Measurements from ENCODE around the gene MEIOC. TPM values are rescaled to one million over a fixed set of nuclear protein-coding genes. Genes with fewer than 3 reads are reported as not detected.

MEIOC gene
- total and polyA plus RNA-seq, 4 donors = 0.02 to 0.08 TPM; not detected in 2

- no peak for DNase-seq
- peaks cover 0 to 14% (median 1%) of the 10 kb centered on the region in 5 donors for H3K4me1 ChIP-seq (ENCODE audit: control insufficient read depth in 5 of 5, insufficient read depth in 5 of 5, low read length in 5 of 5)
- no peak for ATAC-seq (ENCODE audit: insufficient read depth, low FRiP score)
- 92 to 97% methylated on average over 1 of the region's 1 CpG for WGBS, 2 donors
- no peak overlapping the region for H3K9ac ChIP-seq (ENCODE audit: insufficient read depth in 1 of 2, low read length in 2 of 2)
- no peaks in the 10 kb centered on the region for H3K9me3 ChIP-seq (ENCODE audit: control insufficient read depth in 4 of 4, insufficient read depth in 3 of 4, low read length in 3 of 4)
- no peak overlapping the region for H3K4me3 ChIP-seq
- peaks cover 3 to 10% (median 6%) of the 10 kb centered on the region in 4 donors for H3K36me3 ChIP-seq (ENCODE audit: control insufficient read depth in 4 of 4, insufficient read depth in 4 of 4, low read length in 4 of 4)
- no peaks in the 10 kb centered on the region for H3K27me3 ChIP-seq (ENCODE audit: control insufficient read depth in 3 of 3, insufficient read depth in 3 of 3, low read length in 2 of 3)
- no peak for TF ChIP-seq CTCF (IDR thresholded peaks at IDR 0.05; ENCODE audit: control extremely low read depth, extremely low read depth)
- H3K27ac ChIP-seq (ENCODE audit: low read depth in 1 of 2, low read length in 1 of 2) = no peak overlapping the region
Observed at GRCh38 chr17:44687756-44688155, 31.5 kb downstream of the MEIOC start.

DNA sequence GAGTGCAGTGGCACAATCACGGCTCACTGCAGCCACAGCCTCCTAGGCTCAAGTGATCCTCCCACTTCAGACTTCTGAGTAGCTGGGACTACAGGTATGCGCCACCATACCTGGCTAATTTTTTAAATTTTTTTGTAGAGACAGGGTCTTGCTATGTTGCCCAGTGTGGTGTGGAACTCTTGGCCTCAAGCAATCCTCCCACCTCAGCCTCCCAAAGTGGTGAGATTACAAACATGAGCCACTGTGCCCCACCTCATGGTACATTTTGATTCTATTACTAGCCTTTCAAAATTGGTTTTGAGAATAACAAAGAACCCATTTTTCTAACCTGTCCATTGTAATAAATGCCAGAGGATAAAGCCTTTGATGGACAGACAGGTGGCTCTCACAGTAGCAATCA, 31.9 kb downstream of the MEIOC start:
- Histone ChIP-seq H3K9me3 (ENCODE audit: control insufficient read depth in 4 of 4, insufficient read depth in 3 of 4, low read length in 3 of 4) (no peaks in the 10 kb centered on the region), H3K9ac (ENCODE audit: insufficient read depth in 1 of 2, low read length in 2 of 2) (no peak overlapping the region), H3K27ac (ENCODE audit: low read depth in 1 of 2, low read length in 1 of 2) (no peak overlapping the region), H3K27me3 (ENCODE audit: control insufficient read depth in 3 of 3, insufficient read depth in 3 of 3, low read length in 2 of 3) (no peaks in the 10 kb centered on the region), H3K4me3 (no peak overlapping the region), H3K4me1 (ENCODE audit: control insufficient read depth in 5 of 5, insufficient read depth in 5 of 5, low read length in 5 of 5) (peaks cover 0 to 14% (median 1%) of the 10 kb centered on the region in 5 donors), H3K36me3 (ENCODE audit: control insufficient read depth in 4 of 4, insufficient read depth in 4 of 4, low read length in 4 of 4) (peaks cover 2 to 10% (median 4%) of the 10 kb centered on the region in 4 donors)
- DNase-seq (no peak), ATAC-seq (ENCODE audit: insufficient read depth, low FRiP score) (no peak)
- no peak for TF ChIP-seq CTCF (IDR thresholded peaks at IDR 0.05; ENCODE audit: control extremely low read depth, extremely low read depth)
- WGBS, 2 donors = 88 to 100% methylated on average over 2 of the region's 2 CpGs

DNA sequence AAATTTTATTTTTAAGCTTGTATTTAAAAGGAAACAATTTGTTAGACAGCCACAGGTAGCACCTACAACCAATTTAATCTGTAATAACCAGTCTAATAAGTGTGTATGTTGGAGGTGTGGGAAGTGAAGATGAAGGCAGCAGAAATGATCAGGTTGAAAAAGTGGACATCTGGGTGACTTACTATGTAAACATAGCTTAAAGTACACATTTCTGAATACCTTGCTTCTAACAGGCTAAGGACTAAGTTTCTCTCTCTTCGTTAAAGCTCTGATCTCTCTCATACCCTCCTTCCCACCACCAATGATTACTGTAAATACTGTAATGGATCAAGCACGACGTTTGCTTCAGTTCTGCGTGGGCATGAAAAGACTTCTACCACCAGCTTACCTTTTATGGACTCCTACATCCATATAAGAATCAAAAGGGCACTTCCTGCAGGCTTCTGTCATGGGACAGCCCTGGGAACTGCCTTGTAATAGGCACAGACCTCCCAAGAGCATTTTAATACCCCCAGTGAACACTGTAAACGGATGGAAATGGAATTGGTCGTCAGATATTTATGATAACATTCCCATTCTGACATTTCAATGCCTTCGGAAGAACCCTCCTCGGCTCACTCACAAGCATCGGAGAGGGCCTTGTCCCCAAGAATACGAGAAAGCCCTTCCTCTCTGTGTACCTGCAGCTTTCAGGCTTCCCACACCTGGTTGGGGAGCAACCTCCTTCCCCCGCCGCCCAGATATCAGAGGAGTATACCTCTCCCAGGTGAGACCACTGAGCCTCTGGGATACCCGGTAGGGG, 32.6 kb downstream of the MEIOC start:
- H3K9ac ChIP-seq (ENCODE audit: insufficient read depth in 1 of 2, low read length in 2 of 2) = peak overlapping the region; percentile 82 to 92
- H3K9me3 ChIP-seq (ENCODE audit: control insufficient read depth in 4 of 4, insufficient read depth in 3 of 4, low read length in 3 of 4) = no peaks in the 10 kb centered on the region
- no peaks in the 10 kb centered on the region for H3K27me3 ChIP-seq (ENCODE audit: control insufficient read depth in 3 of 3, insufficient read depth in 3 of 3, low read length in 2 of 3)
- ATAC-seq (ENCODE audit: insufficient read depth, low FRiP score) = no peak
- no peak for TF ChIP-seq CTCF (IDR thresholded peaks at IDR 0.05; ENCODE audit: control extremely low read depth, extremely low read depth)
- H3K4me1 ChIP-seq (ENCODE audit: control insufficient read depth in 5 of 5, insufficient read depth in 5 of 5, low read length in 5 of 5) = peaks cover 0 to 14% (median 1%) of the 10 kb centered on the region in 5 donors
- peaks cover 2 to 6% (median 3%) of the 10 kb centered on the region in 4 donors for H3K36me3 ChIP-seq (ENCODE audit: control insufficient read depth in 4 of 4, insufficient read depth in 4 of 4, low read length in 4 of 4)
- H3K27ac ChIP-seq (ENCODE audit: low read depth in 1 of 2, low read length in 1 of 2) = peak overlapping the region; percentile 5 to 88
- 4 to 6% methylated on average over 13 of the region's 13 CpGs for WGBS, 2 donors
- peak overlapping the region; percentile 82 for H3K4me3 ChIP-seq
- no peak for DNase-seq

All from lung (tissue), 12 donors.